GM12878 (cell line): ENCODE data around the gene PLSCR4. TPM values are rescaled to one million over a fixed set of nuclear protein-coding genes. Genes with fewer than 3 reads are reported as not detected.
"Not testable (repeated sequence)": the region's sequence is repeated elsewhere in the genome, so short reads cannot be mapped to it uniquely, and the experiment has no call there.

Experiments
- ATAC-seq: fragments of 200-7000 bp; cut with Tn5 transposase; 3 replicates; pipeline ENCODE4 v1.9.1; 2020; ENCODE audit warnings: mild to moderate bottlenecking, moderate library complexity
- Bru-seq: library from RNA; stranded (reverse); fragments of 400-500 nt; gene quantifications from one replicate; lab custom pipeline; 2021; lab: Mats Ljungman, UMichigan
- BruChase-seq, 2 experiments: library from RNA; stranded (reverse); fragments of 400-500 nt; gene quantifications; one replicate each; lab custom pipeline; 2021; lab: Mats Ljungman, UMichigan
- BruUV-seq: library from RNA; stranded (reverse); fragments of 400-500 nt; replicated peaks from 2 replicates; lab custom pipeline; 2021; lab: Mats Ljungman, UMichigan
- CTCF ChIA-PET: fragments of 300-600 bp; sonication (Branson Sonifier 250); formaldehyde crosslinking; extraction: SDS; loops from one replicate; lab custom pipeline; 2021; ENCODE audit warnings: inconsistent platforms; lab: Yijun Ruan, JAX
- POLR2A ChIA-PET: fragments of 350-600 bp; formaldehyde crosslinking; extraction: SDS; loops from one replicate; lab custom pipeline; 2021; ENCODE audit warnings: inconsistent platforms; lab: Charles Lee
- RAD21 ChIA-PET: fragments of 300-600 bp; sonication (Branson Sonifier 250); formaldehyde crosslinking; loops from one replicate; lab custom pipeline; 2023; ENCODE audit warnings: antibody characterized with exemption; ENCODE audit not compliant: unreplicated experiment; lab: Charles Lee
- SMC1A ChIA-PET: fragments of 300-600 bp; sonication (Branson Sonifier 250); formaldehyde crosslinking; loops from one replicate; lab custom pipeline; 2023; ENCODE audit not compliant: unreplicated experiment, uncharacterized antibody; lab: Charles Lee
- DNase-seq: peaks from one replicate; pipeline ENCODE4 v3.0.0-alpha.2; 2011; ENCODE audit warnings: low read depth, low spot score
- FAIRE-seq: peaks from 3 replicates; lab custom pipeline; 2011; peaks lifted over from hg19 to GRCh38; lab: Jason Lieb, UNC
- H2AFZ ChIP-seq: 2 replicates; pipeline ENCODE4 v1.6.0; 2011; ENCODE audit warnings: low read depth, low read length, control low read depth; ENCODE audit not compliant: control insufficient read depth
- H3K27ac ChIP-seq: 2 replicates; pipeline ENCODE4 v1.5.1; 2011; ENCODE audit warnings: control low read depth; ENCODE audit not compliant: control insufficient read depth, insufficient read depth
- H3K27me3 ChIP-seq, 2 experiments: replicated peaks in 1 of 2; 2 replicates each; pipeline versions ENCODE4 v1.6.0 to v1.6.1; 2011; ENCODE audit warnings: low read length in 1 of 2; ENCODE audit not compliant: control insufficient read depth in 2 of 2, insufficient read depth in 2 of 2
- H3K36me3 ChIP-seq, 2 experiments: 2 replicates each; pipeline ENCODE4 v1.5.1; 2011; ENCODE audit warnings: low read length in 1 of 2; ENCODE audit not compliant: control insufficient read depth in 2 of 2, insufficient read depth in 2 of 2
- H3K4me1 ChIP-seq: 2 replicates; pipeline ENCODE4 v1.6.1; 2011; ENCODE audit warnings: mild to moderate bottlenecking, low read length, moderate library complexity, mixed read lengths; ENCODE audit not compliant: control insufficient read depth, insufficient read depth
- H3K4me2 ChIP-seq: 2 replicates; pipeline ENCODE4 v1.6.0; 2011; ENCODE audit warnings: control low read depth; ENCODE audit not compliant: control insufficient read depth, insufficient read depth
- H3K4me3 ChIP-seq: fragments of 200-600 bp; sonication (generic); 2 replicates; pipeline ENCODE4 v1.5.1; 2016
- H3K79me2 ChIP-seq: 2 replicates; pipeline ENCODE4 v1.6.0; 2011; ENCODE audit warnings: low read length; ENCODE audit not compliant: control insufficient read depth, insufficient read depth
- H3K9ac ChIP-seq: 2 replicates; pipeline ENCODE4 v1.8.0; 2011; ENCODE audit warnings: low read length, control low read depth, mixed read lengths; ENCODE audit not compliant: control insufficient read depth, insufficient read depth
- H3K9me3 ChIP-seq: replicated peaks from 3 replicates; pipeline ENCODE4 v1.5.1; 2011; ENCODE audit warnings: mild to moderate bottlenecking, low read length; ENCODE audit not compliant: control insufficient read depth, insufficient read depth
- H4K20me1 ChIP-seq: 2 replicates; pipeline ENCODE4 v1.6.0; 2011; ENCODE audit not compliant: control insufficient read depth, insufficient read depth
- IKZF1 ChIP-seq: fragments of 450-650 bp; conservative IDR thresholded peaks from 2 replicates; pipeline ENCODE4 v1.6.1; 2017; ENCODE audit warnings: antibody characterized with exemption, mild to moderate bottlenecking
- KDM1A ChIP-seq: fragments of 200-600 bp; sonication (generic); IDR thresholded peaks from 2 replicates; pipeline ENCODE4 v1.6.1; 2016; ENCODE audit warnings: borderline replicate concordance
- PAX5 ChIP-seq: IDR thresholded peaks from 2 replicates; pipeline ENCODE4 v1.6.1; 2011; ENCODE audit warnings: low read depth, low read length, borderline replicate concordance
- WGBS: methylation state at CpG from one replicate; pipeline ENCODE4 v1.1.6; 2016; ENCODE audit warnings: low lambda C conversion rate; ENCODE audit not compliant: insufficient replicate concordance, insufficient coverage; ENCODE audit errors: missing lambda C conversion rate; 5-methylcytosine and 5-hydroxymethylcytosine counted together
- in situ Hi-C: fragments of 300-500 bp; cut with MboI; formaldehyde crosslinking; loops from 9 replicates; pipeline ENCODE4 v1.14.3; 2018; ENCODE audit warnings: mixed read lengths
- intact Hi-C: fragments of 100-400 bp; cut with micrococcal nuclease; formaldehyde crosslinking; loops from one replicate; pipeline ENCODE4 v1.14.2; 2022; ENCODE audit not compliant: unreplicated experiment
- long read RNA-seq, 2 experiments: library from polyadenylated mRNA; unstranded; transcript quantifications; one replicate each; pipeline ENCODE4 v2.0.0, GENCODE V29; 2019 to 2020
- polyA minus RNA-seq, 3 experiments: library from RNA; depleted of rRNA, polyadenylated mRNA; stranded (reverse); fragments of >200 nt; gene quantifications; 2 replicates each; pipeline ENCODE4 v1.2.3, GENCODE V29; 2011
- polyA plus RNA-seq, 11 experiments: library from polyadenylated mRNA; depleted of rRNA in 4 of 11; unstranded in 6 of 11; stranded (reverse) in 5 of 11; fragments of >200 nt; fragmentation: Nextera tagmentation in 4 of 11; fragmentation: Illumina TruSeq in 1 of 11; extraction: Ambion mirVana in 4 of 11; extraction: Trizol in 1 of 11; gene quantifications; 1 replicate in 1 of 11; 2 replicates in 10 of 11; pipeline versions ENCODE4 v1.2.1 to v1.2.3, GENCODE V29; 2011 to 2016; ENCODE audit warnings: inconsistent platforms in 2 of 11, missing spikeins in 2 of 11, low read depth in 1 of 11
- total RNA-seq, 4 experiments: library from RNA; depleted of rRNA in 3 of 4; stranded (reverse); fragments of >200 nt in 3 of 4; fragmentation: Illumina TruSeq in 1 of 4; extraction: Trizol in 1 of 4; gene quantifications; 2 replicates each; pipeline versions ENCODE4 v1.2.1 to v1.2.3, GENCODE V29; 2013 to 2021

PLSCR4 gene, protein sequence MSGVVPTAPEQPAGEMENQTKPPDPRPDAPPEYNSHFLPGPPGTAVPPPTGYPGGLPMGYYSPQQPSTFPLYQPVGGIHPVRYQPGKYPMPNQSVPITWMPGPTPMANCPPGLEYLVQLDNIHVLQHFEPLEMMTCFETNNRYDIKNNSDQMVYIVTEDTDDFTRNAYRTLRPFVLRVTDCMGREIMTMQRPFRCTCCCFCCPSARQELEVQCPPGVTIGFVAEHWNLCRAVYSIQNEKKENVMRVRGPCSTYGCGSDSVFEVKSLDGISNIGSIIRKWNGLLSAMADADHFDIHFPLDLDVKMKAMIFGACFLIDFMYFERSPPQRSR
- not detected in 2 replicates for total RNA-seq (2013; cell fraction: nucleolus; rRNA removed)
- not detected in 2 replicates for total RNA-seq (2014; rRNA removed)
- not detected in 2 replicates for total RNA-seq (2014; rRNA removed; fragmentation: Illumina TruSeq; extraction: Trizol)
- not detected in 2 replicates for total RNA-seq (2021)
- polyA plus RNA-seq (2011; ENCODE audit: low read depth) = not detected
- not detected in 2 replicates for polyA plus RNA-seq (2011; rRNA removed)
- not detected in 2 replicates for polyA plus RNA-seq (2011; cell fraction: cytosol; rRNA removed)
- not detected in 2 replicates for polyA plus RNA-seq (2011; cell fraction: nucleus; rRNA removed)
- not detected in 2 replicates for polyA plus RNA-seq (2012)
- polyA plus RNA-seq (2014; fragmentation: Illumina TruSeq; extraction: Trizol) = not detected in 2 replicates
- polyA plus RNA-seq (2014; fragmentation: Nextera tagmentation; extraction: Ambion mirVana) = under 1 TPM in 1 of 2 experiments, not detected in 1; 0.02 TPM
- polyA plus RNA-seq (2014; rRNA removed) = not detected in 2 replicates
- not detected for polyA plus RNA-seq (2016; fragmentation: Nextera tagmentation; extraction: Ambion mirVana)
- polyA minus RNA-seq (2011; rRNA and poly(A)+ RNA removed) = not detected in 2 replicates
- polyA minus RNA-seq (2011; cell fraction: cytosol; rRNA and poly(A)+ RNA removed) = 1.0 TPM in 1 of 2 replicates, not detected in the other
- polyA minus RNA-seq (2011; cell fraction: nucleus; rRNA and poly(A)+ RNA removed) = not detected in 2 replicates
- Bru-seq, nascent RNA = percentile 8 among the genes with signal in this experiment
- percentile 8 among the genes with signal in this experiment for BruChase-seq, experiment 1, labeled RNA remaining after a 6-hour chase
- percentile 6 among the genes with signal in this experiment for BruChase-seq, experiment 2, labeled RNA remaining after a 2-hour chase
- long read RNA-seq, experiment 1 = 0 reads
- long read RNA-seq, experiment 2, partial matches to known transcripts = 0 of 1 reads
- long read RNA-seq, experiment 2, other reads (novel, unspliced or antisense) = 1 of 1 reads

DNA sequence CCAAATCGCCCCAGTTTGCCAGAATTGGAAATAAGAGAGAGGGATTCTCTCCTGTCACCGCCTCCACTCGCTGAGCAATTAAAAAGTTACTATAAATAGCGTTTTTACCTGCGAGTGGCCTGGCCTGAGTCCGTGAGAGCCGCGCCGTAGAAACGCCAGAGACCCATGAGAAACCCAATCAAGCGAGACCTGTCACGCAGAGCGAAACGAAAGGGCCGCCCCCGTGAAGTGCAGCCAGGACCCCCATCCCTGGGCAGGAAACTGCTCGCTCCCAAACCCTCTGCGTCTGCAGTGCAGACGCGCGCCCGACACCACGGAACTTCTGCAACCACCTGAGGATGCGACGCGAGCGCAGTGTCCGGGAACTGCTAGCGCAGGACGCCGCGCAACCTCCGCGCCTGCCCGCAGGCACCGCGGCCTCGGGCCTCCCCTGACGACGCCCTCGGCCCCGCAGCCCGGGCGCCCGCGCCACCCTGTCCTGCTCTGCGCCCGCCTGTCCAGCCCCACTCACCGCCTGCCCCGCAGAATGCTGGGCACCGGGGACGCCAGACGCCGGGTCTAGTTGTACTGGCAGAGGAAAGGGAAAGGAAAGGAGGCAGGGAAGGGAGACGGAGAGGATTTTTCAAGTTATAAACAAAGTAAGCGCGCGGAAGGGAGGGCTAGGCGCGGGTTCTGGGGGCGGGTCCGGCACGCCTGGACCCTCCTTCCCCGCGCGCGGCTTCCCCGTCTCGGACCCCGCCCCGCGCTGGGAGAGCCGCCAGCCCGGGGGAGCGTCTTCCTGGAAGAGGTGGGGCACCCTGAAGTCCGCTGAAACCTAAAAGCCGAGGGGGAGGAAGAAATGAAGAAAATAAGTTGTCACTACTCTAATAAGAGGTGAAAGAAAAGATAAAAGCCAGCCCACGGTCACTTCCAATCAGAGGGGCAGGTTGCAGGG is at the start of gene PLSCR4:
TSS of gene PLSCR4 (minus strand) at position 657 of the 934 bp plus-strand sequence. CDS start 29,034 bp downstream, outside the sequence.
- no peaks in the 10 kb centered on the region for H4K20me1 ChIP-seq
- ATAC-seq (peak; percentile 53), DNase-seq (no peak), FAIRE-seq (no peak)
- in situ Hi-C loops = no loop called here
- peaks cover 0 to 1% of the 10 kb centered on the region in 2 experiments; a peak in 1 of 4 replicates for H3K27me3 ChIP-seq
- no peaks in the 10 kb centered on the region for H3K79me2 ChIP-seq
- SMC1A ChIA-PET = no interaction called here
- RAD21 ChIA-PET = no interaction called here
- no peak within 1 kb of the TSS for H2AFZ ChIP-seq
- peak within 1 kb of the TSS; percentile 60 for H3K4me3 ChIP-seq
- H3K4me2 ChIP-seq = peak within 1 kb of the TSS; percentile 91
- CTCF ChIA-PET = no interaction called here
- BruUV-seq = no TSS peak
- no peak within 1 kb of the TSS for H3K27ac ChIP-seq
- intact Hi-C loops = no loop called here
- TF ChIP-seq IKZF1 = 0 out of 2 replicates have a peak, but pooled peaks have one; percentile 18
- peak; percentile 68; the same call in 1 of the 2 replicates for TF ChIP-seq PAX5
- TF ChIP-seq KDM1A = no peak
- H3K9ac ChIP-seq = no peak within 1 kb of the TSS
- H3K9me3 ChIP-seq = no peaks in the 10 kb centered on the region
- POLR2A ChIA-PET = no interaction called here
- 10% methylated on average over 72 of the region's 78 CpGs for WGBS
- H3K4me1 ChIP-seq = no peaks in the 10 kb centered on the region
- H3K36me3 ChIP-seq = no peaks in the 10 kb centered on the region

DNA sequence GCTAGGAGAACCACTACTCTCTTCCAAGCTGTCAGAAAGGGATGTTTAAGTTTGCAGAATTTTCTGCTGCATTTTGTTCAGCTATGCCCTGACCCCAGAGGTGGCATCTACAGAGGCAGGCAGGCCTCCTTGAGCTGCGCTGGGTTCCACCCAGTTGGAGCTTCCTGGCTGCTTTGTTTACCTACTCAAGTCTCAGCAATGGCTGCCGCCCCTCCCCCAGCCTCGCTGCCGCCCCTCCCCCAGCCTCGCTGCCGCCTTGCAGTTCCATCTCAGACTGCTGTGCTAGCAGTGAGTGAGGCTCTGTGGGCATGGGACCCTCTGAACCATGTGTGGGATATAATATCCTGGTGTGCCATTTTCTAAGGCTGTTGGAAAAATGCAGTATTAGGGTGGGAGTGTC is 42.5 kb upstream of the PLSCR4 start:
- H4K20me1 ChIP-seq, POLR2A ChIA-PET, FAIRE-seq, H3K4me1 ChIP-seq, H3K9ac ChIP-seq, H3K27ac ChIP-seq, SMC1A ChIA-PET, BruUV-seq, H3K4me2 ChIP-seq, H2AFZ ChIP-seq, H3K4me3 ChIP-seq, DNase-seq, intact Hi-C loops, H3K36me3 ChIP-seq, ATAC-seq, H3K79me2 ChIP-seq, RAD21 ChIA-PET, H3K9me3 ChIP-seq, H3K27me3 ChIP-seq, in situ Hi-C loops: not testable (repeated sequence)
- 83% methylated on average over 3 of the region's 6 CpGs for WGBS
- CTCF ChIA-PET = interaction anchor here (1.0 kb wide), 1 partner anchor 275 kb away, joined by 4 read pairs; no protein-coding TSS in a partner anchor
